Cardiac fibroblast (primary cell): Measurements from ENCODE around the gene PPP2R5D.
"Not testable (repeated sequence)": the region's sequence is repeated elsewhere in the genome, so short reads cannot be mapped to it uniquely, and the experiment has no call there.

Experiments used
- DNase-seq, 2 donors: peaks; one replicate each; pipeline versions ENCODE4 v3.0.0 to v3.0.0-alpha.2; 2010; ENCODE audit warnings: low read depth in 2 of 2
- H3K4me3 ChIP-seq, 2 donors: replicated peaks in 1 of 2; 1 replicate in 1 of 2; 2 replicates in 1 of 2; pipeline ENCODE4 v1.5.1; 2011; ENCODE audit warnings: low read depth in 2 of 2, low read length in 2 of 2, mild to moderate bottlenecking in 2 of 2, moderate library complexity in 1 of 2
- TF ChIP-seq, protein P1 (sequence below): IDR thresholded peaks from one replicate; pipeline ENCODE4 v1.5.1; 2011; ENCODE audit warnings: low read depth, mild to moderate bottlenecking, low read length, inconsistent platforms

The PPP2R5D gene

DNA sequence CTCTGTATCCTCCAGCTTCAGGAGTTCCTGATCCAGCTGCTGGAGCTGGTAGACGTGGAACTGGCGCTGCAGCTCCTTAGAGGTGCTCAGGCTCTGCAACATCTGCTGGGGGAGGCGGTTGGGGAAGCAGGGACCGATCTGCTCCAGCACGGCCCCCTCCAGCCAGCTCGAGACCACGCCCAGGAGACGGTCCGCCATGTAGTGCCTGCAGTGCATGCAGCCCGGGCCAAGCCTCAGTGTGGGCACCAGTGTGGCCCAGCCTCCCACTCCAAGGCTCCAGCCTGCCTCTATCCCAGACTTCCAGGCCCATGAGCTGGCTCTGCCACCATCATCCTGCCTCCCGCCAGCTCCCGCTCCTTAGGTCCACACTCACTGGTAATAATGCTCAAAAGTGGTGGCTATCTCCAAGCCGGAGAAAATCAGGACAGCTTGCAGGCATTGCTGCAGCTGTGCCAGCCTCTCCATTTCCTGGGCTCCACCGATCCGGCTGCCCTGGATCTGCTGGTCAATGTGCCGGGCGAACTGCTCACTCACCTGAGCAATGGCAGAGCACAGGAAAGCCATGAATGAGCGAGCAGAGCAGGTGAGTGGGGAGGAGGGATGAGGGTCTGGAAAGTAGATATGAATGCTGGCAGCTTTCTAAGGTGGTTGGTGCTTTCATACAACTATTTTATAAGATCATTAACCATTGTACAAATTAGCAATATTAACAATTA, 56.3 kb downstream of the PPP2R5D start:
- DNase-seq = no peak
- TF ChIP-seq, protein P1, sequence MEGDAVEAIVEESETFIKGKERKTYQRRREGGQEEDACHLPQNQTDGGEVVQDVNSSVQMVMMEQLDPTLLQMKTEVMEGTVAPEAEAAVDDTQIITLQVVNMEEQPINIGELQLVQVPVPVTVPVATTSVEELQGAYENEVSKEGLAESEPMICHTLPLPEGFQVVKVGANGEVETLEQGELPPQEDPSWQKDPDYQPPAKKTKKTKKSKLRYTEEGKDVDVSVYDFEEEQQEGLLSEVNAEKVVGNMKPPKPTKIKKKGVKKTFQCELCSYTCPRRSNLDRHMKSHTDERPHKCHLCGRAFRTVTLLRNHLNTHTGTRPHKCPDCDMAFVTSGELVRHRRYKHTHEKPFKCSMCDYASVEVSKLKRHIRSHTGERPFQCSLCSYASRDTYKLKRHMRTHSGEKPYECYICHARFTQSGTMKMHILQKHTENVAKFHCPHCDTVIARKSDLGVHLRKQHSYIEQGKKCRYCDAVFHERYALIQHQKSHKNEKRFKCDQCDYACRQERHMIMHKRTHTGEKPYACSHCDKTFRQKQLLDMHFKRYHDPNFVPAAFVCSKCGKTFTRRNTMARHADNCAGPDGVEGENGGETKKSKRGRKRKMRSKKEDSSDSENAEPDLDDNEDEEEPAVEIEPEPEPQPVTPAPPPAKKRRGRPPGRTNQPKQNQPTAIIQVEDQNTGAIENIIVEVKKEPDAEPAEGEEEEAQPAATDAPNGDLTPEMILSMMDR = no peak
- no peak overlapping the region for H3K4me3 ChIP-seq

DNA sequence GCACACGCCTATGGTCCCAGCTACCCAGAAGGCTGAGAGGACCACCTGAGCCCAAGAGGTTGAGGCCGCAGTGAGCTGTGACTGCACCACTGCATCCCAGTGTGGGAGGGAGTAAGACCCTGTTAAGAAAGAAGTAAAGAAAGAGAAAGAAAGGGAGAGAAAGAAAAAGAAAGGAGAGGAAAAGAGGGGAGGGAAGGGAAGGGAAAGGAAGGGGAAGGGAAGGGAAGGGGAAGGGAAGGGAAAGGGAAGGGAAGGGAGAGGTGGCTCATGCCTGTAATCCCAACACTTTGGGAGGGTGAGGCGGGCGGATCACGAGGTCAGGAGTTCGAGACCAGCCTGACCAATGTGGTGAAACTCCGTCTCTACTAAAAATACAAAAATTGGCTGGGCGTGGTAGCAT, 57.1 kb downstream of the PPP2R5D start:
- H3K4me3 ChIP-seq, DNase-seq: not testable (repeated sequence)

DNA sequence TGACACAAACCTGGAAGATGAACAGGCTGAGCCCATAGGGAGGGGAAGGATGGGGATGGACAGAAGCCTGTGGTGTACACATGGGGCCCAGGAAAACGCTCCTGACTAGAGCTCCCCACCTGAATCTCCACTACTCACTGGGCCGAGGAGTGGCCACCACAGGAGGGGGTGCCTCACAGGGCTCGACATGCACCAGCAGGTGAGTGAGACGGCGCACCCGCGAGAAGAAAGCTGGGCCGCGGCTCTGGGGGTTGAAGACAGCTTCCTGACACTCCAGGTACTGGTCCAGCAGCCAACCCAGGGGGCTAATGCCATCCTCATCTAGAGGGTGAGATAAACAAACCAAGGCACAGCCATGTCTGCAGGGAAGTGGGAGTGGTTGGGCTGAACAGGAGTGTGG, 58.9 kb downstream of the PPP2R5D start:
- H3K4me3 ChIP-seq = no peak overlapping the region
- TF ChIP-seq, protein P1 = no peak
- no peak for DNase-seq

DNA sequence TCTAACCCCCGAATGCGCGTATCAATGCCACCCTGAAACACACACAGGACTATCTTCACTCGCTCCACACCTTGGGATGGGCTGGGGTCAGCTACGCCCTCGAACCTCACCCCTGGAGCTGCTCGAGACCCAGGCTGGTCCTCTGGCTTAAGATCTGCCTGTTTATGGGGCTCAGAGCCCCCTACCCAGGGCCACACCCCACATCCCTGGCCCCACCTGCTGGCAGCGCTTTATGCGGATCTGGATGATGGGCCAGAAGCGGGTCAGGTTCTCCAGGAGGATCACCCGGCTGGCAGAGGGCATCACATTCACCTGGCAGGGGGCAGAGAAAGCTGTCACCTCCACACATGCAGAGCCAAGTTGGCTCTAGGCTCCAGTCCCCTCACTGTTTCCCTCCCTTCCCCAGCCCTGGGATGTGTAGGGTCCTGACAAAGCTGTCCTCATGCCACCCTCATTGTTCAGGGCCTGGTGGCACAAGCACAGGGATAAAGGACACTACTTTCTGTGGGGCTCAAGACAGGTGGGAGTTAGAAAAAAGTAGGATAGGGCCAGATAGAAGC, 61.1 kb downstream of the PPP2R5D start:
- DNase-seq = no peak
- TF ChIP-seq, protein P1 = no peak
- no peak overlapping the region for H3K4me3 ChIP-seq

DNA sequence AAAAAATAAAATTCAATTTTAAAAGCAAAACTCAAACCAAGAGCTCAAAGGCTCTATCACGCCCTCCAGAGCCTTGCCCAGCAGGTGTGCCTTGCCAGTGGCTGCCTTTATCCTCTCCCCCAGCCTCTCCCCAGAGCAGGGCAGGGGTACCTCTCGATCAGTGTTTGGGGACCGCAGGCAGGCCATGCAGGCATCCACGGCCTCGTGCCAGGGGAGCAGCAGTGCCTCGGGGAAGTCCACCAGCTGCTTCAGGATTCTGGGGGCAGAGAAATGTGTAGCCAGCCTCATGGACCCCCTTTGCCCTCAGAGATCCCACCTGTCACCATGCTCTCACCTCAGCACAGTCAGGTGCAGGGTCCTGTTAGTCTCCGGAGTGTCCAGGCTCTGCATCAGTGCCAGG, 63.6 kb downstream of the PPP2R5D start:
- TF ChIP-seq, protein P1 = no peak
- no peak for DNase-seq
- H3K4me3 ChIP-seq = no peak overlapping the region

DNA sequence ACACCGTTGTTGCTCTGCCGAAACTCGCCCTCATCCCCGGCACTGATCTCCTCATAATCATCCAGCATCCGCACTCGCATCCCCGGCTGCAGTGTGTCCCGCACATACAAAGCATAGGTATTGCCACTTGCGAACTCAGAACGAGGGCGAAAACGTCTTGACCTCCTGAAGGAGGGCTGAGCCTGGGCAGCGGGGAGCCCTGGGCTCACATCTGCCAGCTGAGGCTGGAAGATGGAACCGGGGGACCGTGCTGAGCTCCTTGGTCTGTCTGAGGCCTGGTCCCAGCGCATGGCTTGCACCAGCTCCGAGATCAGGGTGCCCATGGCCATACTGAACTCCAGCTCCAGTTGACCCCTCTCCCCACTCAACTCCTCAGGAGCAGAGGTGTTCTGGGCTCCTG, 66.6 kb downstream of the PPP2R5D start:
- TF ChIP-seq, protein P1 = no peak
- DNase-seq = no peak
- H3K4me3 ChIP-seq = no peak overlapping the region

DNA sequence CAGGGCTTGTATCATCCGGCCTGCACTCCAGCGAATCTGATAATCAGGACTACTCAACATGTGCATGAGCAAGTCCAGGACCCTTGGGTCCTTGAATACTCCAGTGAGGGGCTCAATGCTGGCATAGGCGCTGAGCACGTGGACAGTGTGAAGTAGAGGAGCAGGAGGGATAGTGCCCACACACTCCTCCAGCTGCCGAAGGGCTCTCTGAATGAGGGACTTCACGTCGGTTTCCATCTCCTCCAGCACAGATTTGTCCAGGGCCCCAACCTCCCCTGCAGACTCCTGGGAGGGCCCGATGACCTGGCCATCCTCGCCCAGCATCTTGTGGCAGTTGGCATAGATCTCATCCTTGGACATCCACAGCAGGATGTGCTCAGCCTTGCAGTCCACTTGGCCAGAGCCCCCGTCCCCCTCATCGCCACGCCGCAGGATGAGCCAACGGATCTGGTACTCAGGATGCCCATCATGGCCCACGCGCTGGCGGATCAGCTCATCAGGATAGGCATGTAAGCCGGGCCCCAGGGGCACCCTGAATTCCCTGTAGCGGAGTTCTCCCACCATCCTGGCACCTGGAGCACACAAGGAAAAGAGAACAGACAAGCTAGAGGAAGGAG, 68.0 kb downstream of the PPP2R5D start:
- peak overlapping the region; percentile 85 to 89 for H3K4me3 ChIP-seq
- TF ChIP-seq, protein P1 = no peak
- DNase-seq = no peak
